GM19463 (cell line): Measurements from ENCODE around the gene TRIM51.
"Not testable (repeated sequence)": the region's sequence is repeated elsewhere in the genome, so short reads cannot be mapped to it uniquely, and the experiment has no call there.

ENCODE experiments used
- ATAC-seq: cut with Tn5 transposase; IDR thresholded peaks from one replicate; pipeline ENCODE4 v1.9.1; 2021; ENCODE audit warnings: mild to moderate bottlenecking, moderate library complexity; ENCODE audit not compliant: unreplicated experiment

Gene TRIM51, protein sequence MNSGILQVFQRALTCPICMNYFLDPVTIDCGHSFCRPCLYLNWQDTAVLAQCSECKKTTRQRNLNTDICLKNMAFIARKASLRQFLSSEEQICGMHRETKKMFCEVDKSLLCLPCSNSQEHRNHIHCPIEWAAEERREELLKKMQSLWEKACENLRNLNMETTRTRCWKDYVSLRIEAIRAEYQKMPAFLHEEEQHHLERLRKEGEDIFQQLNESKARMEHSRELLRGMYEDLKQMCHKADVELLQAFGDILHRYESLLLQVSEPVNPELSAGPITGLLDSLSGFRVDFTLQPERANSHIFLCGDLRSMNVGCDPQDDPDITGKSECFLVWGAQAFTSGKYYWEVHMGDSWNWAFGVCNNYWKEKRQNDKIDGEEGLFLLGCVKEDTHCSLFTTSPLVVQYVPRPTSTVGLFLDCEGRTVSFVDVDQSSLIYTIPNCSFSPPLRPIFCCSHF

DNA sequence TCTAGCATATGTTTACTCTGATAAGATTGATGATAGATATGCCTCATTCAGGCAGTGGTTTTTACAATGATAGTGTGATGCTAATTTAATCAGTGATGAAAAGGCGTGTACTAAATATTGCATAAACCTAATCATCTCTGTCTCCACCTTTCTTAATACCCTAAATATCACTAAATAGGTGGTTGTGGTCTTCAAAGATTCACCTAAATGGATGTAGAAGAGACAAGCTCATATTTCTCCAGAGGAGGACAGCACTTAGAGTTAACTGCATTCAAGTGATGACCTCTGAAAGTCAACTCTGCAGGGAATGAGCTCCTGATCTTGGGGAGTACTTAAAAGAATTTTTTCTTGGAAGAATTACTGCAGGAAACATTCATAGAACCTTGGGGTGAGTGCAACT lies at the start of gene TRIM51:
Gene TRIM51, plus strand, starts transcription at position 301 of the 400 bp plus-strand sequence. CDS start 2,132 bp downstream, outside the sequence.
- not testable (repeated sequence) for ATAC-seq

DNA sequence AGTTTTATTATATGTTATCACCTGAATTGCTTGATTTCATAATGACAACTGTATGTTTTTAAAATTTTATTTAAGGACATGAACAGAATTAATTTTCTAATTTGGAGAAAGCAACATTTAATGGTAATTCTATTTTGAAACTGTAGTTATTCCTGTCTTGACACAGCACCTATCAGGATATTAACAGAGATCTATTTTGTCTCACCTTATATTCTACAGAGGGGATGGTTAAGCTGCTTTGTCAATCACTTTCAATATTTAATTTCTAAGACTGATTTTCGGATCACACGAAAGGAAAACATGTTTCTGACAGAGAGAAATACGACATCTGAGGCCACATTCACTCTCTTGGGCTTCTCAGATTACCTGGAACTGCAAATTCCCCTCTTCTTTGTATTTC lies 44.6 kb upstream of the TRIM51 start, which contains the start of gene OR5D16:
Gene OR5D16, plus strand, starts transcription at position 301 of the 400 bp plus-strand sequence. Its CDS starts 0 bp downstream, at position 301.
- no peak for ATAC-seq

DNA sequence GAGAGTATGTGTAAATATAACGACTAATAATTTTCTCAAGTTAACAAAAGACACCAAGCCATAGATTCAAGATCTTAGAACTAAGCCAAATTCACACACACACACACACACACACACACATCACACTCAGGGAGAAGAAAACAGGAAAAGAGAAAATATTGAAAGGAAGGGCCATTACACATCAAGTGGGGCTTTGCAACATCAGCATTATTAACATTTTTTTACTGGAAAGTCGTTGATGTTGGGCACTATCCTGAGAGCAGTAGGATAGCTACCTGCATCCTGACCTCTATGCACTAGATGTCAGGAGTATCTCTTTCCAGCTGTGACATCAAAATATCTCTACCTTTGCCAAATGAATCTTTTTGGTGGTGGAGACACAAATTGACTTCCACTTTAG lies 35.6 kb upstream of the TRIM51 start:
- ATAC-seq = no peak

DNA sequence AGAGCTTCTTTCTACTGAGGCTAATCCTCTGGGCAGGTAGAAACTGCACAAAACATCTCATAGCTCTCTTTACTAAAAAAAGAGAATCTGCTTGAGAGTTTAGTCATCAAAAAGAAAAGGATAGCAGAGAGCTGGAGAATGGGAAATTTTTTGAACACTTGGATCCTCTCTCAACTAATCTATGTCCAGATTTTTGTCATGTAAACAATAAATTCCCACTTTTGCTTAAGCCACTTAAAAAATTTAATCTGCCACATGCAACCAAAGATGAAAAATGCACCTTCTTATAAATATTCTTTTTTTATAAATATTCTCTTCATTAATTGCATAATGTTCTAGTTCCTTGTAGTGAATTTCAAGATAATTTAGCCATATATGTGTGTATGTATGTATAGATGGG lies 34.1 kb upstream of the TRIM51 start:
- ATAC-seq = no peak

DNA sequence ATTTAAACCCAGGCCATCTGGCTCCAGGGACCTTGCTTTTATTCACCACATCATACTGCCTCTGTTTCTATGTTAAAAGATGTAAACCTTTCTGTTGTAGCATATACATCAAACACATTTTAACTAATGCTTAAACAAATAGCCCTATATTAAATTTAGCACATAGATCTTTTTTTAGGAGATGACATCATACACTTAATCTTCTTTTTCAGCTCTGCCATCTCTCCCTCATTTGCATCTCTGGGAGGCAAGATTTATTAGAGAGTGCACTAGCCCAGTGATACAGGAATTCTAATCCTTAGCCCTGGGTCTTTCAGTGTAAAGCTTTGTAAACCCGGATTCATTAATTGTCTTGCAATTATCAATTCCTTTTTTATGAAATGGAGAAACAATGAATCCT lies 31.0 kb upstream of the TRIM51 start:
- ATAC-seq = no peak

DNA sequence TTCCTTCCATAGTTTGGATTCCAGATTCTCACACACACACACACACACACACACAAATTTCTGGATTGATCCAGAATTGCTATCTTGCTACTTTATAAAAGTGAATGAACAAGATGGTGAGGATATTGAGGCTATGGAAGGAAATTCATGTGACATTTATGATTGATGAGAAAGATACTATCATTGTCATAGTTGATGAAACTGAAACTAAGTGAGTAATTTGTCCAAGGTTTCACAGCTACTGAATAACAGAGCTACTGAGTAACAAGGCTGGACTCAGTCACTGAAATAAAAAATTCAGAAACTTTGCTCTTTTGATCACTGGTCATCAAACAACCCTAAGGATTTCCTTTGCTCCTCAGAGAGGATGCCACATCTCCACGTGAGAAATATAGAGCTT lies 28.4 kb upstream of the TRIM51 start:
- peak; percentile 70 for ATAC-seq

DNA sequence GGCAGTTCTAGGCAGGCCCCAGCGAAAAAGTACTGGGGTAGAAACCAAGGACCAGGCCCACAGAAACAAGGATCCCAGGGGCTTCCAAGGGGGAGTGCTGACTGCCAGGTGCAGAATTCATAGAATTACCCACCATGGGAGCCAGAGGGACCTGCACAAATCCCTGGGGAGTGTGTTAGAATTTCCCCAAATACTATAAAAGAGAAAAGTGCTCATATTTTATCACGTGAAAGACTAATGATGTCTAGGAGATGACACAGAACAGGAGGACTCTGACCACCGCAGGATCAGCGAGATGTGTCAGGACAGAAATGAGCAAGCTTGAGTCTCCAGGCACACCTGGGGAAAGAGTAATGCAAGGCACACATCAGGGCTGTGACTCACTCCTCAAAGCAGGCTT lies 15.7 kb upstream of the TRIM51 start:
- not testable (repeated sequence) for ATAC-seq

DNA sequence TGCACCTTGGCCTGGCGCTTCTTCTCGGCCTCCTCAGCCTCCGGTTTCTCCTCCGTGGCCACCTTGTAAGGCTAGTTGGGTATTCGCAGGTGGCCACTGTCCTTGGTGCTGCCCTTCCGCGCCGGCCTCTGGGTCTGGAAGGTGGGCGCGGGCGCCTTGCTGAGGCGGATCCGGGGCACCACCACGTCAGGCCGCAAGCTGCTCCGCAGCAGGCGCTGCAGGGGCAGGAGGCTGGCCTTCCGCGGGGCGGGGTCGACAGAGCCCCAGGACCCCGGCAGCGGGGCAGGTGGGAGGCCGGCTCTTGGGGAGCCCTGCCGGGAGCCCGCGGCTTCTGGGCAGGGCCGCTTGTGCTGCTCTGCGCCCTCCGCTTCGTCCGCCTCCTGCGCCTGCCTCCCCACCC lies 10.4 kb upstream of the TRIM51 start:
- not testable (repeated sequence) for ATAC-seq

DNA sequence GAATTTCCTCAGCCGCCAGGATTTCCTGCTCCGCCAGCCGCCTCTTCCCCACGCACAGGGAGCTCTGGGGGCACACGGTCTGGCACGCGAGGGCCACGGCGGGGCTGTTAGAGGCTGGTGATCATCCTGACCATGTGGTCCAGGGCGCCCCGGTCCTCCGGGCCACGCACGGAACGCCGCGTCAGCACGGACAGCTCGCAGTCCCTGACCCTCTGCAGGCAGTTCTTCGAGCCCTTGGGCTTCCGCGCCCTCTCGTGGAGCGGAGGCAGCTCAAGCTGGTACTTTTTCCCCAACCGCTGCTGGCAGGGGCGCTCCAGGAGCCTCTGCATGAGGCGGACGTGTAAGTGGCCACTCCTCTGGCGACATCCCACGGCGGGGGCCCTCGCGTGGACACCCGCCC lies 10.0 kb upstream of the TRIM51 start:
- ATAC-seq = not testable (repeated sequence)

DNA sequence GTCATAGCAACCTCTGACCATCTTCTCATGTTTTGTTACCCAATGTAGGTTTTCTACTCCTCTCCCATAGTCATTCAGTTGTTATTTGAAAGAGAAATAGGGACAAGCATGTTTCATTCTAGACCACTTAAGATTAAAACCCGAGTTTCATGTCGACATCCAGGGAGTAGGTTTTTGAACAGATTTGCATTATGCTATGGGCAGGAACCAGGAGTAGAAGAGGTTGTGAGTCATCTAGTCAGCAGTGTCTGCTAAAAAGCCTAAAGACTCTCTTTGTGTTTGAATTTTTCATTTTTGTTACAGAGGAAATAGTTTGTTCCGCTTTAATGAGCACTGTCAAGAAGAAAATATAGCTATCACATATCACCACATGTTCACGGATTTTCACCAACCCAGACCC lies 1.9 kb downstream of the TRIM51 start:
- not testable (repeated sequence) for ATAC-seq

DNA sequence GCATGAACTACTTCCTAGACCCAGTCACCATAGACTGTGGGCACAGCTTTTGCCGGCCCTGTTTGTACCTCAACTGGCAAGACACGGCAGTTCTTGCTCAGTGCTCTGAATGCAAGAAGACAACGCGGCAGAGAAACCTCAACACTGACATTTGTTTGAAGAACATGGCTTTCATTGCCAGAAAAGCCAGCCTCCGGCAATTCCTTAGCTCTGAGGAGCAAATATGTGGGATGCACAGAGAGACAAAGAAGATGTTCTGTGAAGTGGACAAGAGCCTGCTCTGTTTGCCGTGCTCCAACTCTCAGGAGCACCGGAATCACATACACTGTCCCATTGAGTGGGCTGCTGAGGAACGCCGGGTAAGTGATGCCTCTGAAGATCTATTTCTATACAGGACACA lies 2.4 kb downstream of the TRIM51 start:
- not testable (repeated sequence) for ATAC-seq

DNA sequence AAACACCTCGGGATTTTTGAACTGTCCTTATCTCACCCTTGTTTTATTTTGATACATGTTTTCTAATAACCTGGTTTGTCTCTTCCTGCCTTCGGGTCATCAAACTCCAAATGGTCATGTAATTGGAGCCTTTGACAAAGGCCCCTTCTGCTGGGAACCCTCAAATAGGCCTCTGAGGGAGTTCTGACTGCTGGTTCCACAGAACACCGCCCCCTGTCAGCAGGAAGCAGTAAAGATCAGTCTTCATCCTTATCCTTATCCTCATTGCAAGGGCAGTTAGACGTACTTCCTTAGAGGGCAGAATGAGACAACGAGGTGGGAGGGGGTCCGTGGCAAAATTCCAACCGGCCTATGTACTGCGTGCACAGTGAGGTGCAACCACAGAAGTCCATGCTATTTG lies 12.1 kb downstream of the TRIM51 start:
- no peak for ATAC-seq

DNA sequence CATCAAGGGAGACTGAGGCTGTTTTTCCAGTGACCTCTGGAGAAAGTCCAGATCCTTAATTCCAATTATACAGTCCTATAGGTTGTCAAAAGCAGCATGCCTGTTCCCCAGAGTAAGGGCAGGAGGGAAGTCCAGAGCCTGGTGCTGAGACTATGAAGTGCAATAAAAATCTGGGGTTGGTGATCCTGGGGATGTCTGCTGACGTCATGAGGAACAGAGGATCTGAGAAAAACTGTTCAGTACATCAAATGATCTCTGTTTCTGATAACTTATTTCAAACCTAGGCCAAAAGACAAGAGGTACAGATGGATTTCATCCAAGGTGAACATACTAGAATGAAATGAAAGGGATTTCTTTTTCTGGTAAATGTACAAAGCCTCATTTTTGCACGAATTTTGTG lies 19.2 kb downstream of the TRIM51 start:
- ATAC-seq = no peak

DNA sequence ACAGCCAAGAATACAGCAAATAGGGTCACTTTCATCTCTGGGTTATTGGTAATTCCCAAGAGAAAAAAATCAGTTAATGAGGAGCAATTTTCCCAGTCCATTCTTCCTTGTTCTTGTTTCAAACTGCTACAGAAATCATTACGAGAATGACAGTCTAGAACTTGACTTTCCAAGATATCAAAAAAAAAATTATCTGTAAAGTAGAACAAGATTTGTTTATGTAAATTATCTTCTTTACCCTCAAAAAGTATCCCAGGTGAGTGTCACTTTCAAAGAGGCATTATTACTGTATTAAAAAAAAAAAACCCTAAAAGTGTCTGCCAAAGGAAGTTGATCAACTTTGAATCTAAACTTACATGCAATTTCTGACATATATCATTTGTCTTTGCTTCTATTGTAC lies 31.4 kb downstream of the TRIM51 start, which contains the start of gene OR5W2:
Gene OR5W2, minus strand, starts transcription at position 101 of the 400 bp plus-strand sequence. Its CDS starts 0 bp downstream, at position 101.
- ATAC-seq = no peak

DNA sequence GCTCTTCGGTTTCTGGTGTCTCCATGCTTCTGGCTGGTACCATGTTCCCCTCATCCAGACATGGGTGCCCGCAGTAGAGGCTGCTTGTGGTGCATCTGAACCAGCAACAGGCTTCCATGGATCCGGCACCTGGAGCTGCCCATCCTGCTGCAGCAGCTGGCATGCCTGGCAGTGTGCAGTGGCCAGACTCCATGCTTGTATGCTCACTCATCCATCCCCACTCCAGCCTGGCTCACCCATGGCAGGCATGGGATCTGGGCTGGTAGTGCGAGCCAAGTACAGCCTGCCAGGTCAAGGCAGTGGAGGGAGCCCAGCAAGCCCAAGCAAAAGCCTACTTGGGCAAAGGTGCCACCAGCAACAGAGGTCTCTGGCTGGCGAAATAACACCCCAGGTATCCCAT lies 37.4 kb downstream of the TRIM51 start:
- ATAC-seq = no peak

DNA sequence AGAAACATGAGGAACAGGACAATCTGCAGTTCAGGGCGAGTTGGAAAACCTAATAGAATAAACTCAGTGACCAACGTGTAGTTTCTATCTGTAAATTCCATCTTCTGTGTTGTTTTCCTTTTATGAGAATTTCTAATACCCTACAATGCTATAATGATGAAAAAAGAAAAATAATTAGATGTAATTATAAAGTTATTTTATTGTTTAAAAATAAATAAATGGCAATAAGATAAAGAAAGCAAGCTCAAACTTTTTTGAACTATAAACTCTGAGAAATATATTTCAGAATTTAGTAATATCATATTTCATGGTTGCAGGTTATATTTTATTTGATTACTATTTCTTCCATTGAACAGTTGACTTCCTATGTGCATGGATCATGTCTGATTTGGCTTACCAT lies 53.2 kb downstream of the TRIM51 start, which contains the start of gene OR5I1:
Gene OR5I1, minus strand, starts transcription at position 101 of the 400 bp plus-strand sequence. Its CDS starts 0 bp downstream, at position 101.
- no peak for ATAC-seq
